Measurements from ENCODE around the gene NTNG2. TPM values are rescaled to one million over a fixed set of nuclear protein-coding genes. Genes with fewer than 3 reads are reported as not detected.
A peak's percentile ranks its signal among the peaks of the same experiment; 100 is the strongest.
"Not testable (repeated sequence)": the region's sequence is repeated elsewhere in the genome, so short reads cannot be mapped to it uniquely, and the experiment has no call there.

NTNG2 gene
- total RNA-seq, 1 donor from 2014 or later, result 3.0 TPM

- Mint-ChIP-seq H3K27ac (ENCODE audit: unreplicated experiment) (no peak overlapping the region), H3K27me3 (ENCODE audit: low read depth) (peaks cover 90% of the 10 kb centered on the region), H3K4me1 (ENCODE audit: low read depth) (no peaks in the 10 kb centered on the region), H3K36me3 (ENCODE audit: low read depth) (no peaks in the 10 kb centered on the region), H3K9me3 (ENCODE audit: low read depth) (no peaks in the 10 kb centered on the region), H3K4me3 (ENCODE audit: unreplicated experiment) (no peak overlapping the region)
- DNase-seq (ENCODE audit: low spot score), result no peak
- TF ChIP-seq CTCF (IDR thresholded peaks at IDR 0.05), result no peak
Measured at GRCh38 chr9:132129535-132129934, 32.3 kb upstream of the NTNG2 start.

GRCh38 chr9:132134085-132134484, 27.8 kb upstream of the NTNG2 start:
- not testable (repeated sequence) for H3K4me1 Mint-ChIP-seq (ENCODE audit: low read depth)

GRCh38 chr9:132135456-132135855, 26.4 kb upstream of the NTNG2 start:
- peak; percentile 13 for DNase-seq (ENCODE audit: low spot score)
- H3K4me1 Mint-ChIP-seq (ENCODE audit: low read depth), result no peaks in the 10 kb centered on the region
- H3K36me3 Mint-ChIP-seq (ENCODE audit: low read depth), result no peaks in the 10 kb centered on the region
- H3K9me3 Mint-ChIP-seq (ENCODE audit: low read depth), result no peaks in the 10 kb centered on the region
- H3K27ac Mint-ChIP-seq (ENCODE audit: unreplicated experiment), result no peak overlapping the region
- H3K27me3 Mint-ChIP-seq (ENCODE audit: low read depth), result peaks cover 76% of the 10 kb centered on the region
- no peak overlapping the region for H3K4me3 Mint-ChIP-seq (ENCODE audit: unreplicated experiment)
- TF ChIP-seq CTCF (IDR thresholded peaks at IDR 0.05), result no peak

More at GRCh38 chr9:132134085-132134484, 27.8 kb upstream of the NTNG2 start:
- H3K36me3 Mint-ChIP-seq (ENCODE audit: low read depth); H3K9me3 Mint-ChIP-seq (ENCODE audit: low read depth); H3K4me3 Mint-ChIP-seq (ENCODE audit: unreplicated experiment); DNase-seq (ENCODE audit: low spot score); H3K27ac Mint-ChIP-seq (ENCODE audit: unreplicated experiment): not testable (repeated sequence)
- H3K27me3 Mint-ChIP-seq (ENCODE audit: low read depth), result peaks cover 81% of the 10 kb centered on the region

- H3K4me3 Mint-ChIP-seq (ENCODE audit: unreplicated experiment), result no peak overlapping the region
- H3K36me3 Mint-ChIP-seq (ENCODE audit: low read depth), result no peaks in the 10 kb centered on the region
- peak; percentile 56 for DNase-seq (ENCODE audit: low spot score)
- peaks cover 75% of the 10 kb centered on the region for H3K27me3 Mint-ChIP-seq (ENCODE audit: low read depth)
- no peak for TF ChIP-seq CTCF (IDR thresholded peaks at IDR 0.05)
- peaks cover 2% of the 10 kb centered on the region for H3K4me1 Mint-ChIP-seq (ENCODE audit: low read depth)
- H3K27ac Mint-ChIP-seq (ENCODE audit: unreplicated experiment), result no peak overlapping the region
- H3K9me3 Mint-ChIP-seq (ENCODE audit: low read depth), result no peaks in the 10 kb centered on the region
Measured at GRCh38 chr9:132136151-132136780, 25.6 kb upstream of the NTNG2 start.

GRCh38 chr9:132141344-132141947, 20.4 kb upstream of the NTNG2 start:
- H3K4me3 Mint-ChIP-seq (ENCODE audit: unreplicated experiment), result peak overlapping the region; percentile 64
- DNase-seq (ENCODE audit: low spot score), result no peak
- H3K27me3 Mint-ChIP-seq (ENCODE audit: low read depth), result peaks cover 76% of the 10 kb centered on the region
- TF ChIP-seq CTCF (IDR thresholded peaks at IDR 0.05), result no peak
- no peak overlapping the region for H3K27ac Mint-ChIP-seq (ENCODE audit: unreplicated experiment)
- peaks cover 9% of the 10 kb centered on the region for H3K4me1 Mint-ChIP-seq (ENCODE audit: low read depth)
- no peaks in the 10 kb centered on the region for H3K36me3 Mint-ChIP-seq (ENCODE audit: low read depth)
- peaks cover 3% of the 10 kb centered on the region for H3K9me3 Mint-ChIP-seq (ENCODE audit: low read depth)
